ENCODE measurements around the gene LRRC8D. TPM values are rescaled to one million over a fixed set of nuclear protein-coding genes. Genes with fewer than 3 reads are reported as not detected.
A peak's percentile ranks its signal among the peaks of the same experiment; 100 is the strongest.

Gene LRRC8D
- total and polyA plus RNA-seq, 9 of the 15 experiments (the other 6 are each of a cell fraction or from before 2014, with no cell fraction given) = 3.4 to 53.9 (median 15.9) TPM

GRCh38 chr1:89896105-89896942 is 75.5 kb downstream of the LRRC8D start (continued):
- TF ChIP-seq STAT6 (CRISPR knock-in tag; IDR thresholded peaks at IDR 0.05) = no peak
- TF ChIP-seq, protein P1, sequence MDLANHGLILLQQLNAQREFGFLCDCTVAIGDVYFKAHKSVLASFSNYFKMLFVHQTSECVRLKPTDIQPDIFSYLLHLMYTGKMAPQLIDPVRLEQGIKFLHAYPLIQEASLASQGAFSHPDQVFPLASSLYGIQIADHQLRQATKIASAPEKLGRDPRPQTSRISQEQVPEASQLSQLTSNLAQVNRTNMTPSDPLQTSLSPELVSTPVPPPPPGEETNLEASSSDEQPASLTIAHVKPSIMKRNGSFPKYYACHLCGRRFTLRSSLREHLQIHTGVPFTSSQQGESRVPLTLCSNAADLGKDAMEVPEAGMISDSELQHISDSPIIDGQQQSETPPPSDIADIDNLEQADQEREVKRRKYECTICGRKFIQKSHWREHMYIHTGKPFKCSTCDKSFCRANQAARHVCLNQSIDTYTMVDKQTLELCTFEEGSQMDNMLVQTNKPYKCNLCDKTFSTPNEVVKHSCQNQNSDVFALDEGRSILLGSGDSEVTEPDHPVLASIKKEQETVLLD (IDR thresholded peaks at IDR 0.05) = peak; percentile 87
- no peak for TF ChIP-seq POLR2AphosphoS2 (IDR thresholded peaks at IDR 0.05; ENCODE audit: low read length)
- peak in 1 of 2 experiments; percentile 49 for TF ChIP-seq E2F6 (IDR thresholded peaks at IDR 0.05; ENCODE audit: borderline replicate concordance in 1 of 2, extremely low read depth in 1 of 2, insufficient read depth in 1 of 2, insufficient read length in 1 of 2, low read depth in 1 of 2, low read length in 1 of 2, poor library complexity in 1 of 2, severe bottlenecking in 1 of 2)
- TF ChIP-seq, protein P2, sequence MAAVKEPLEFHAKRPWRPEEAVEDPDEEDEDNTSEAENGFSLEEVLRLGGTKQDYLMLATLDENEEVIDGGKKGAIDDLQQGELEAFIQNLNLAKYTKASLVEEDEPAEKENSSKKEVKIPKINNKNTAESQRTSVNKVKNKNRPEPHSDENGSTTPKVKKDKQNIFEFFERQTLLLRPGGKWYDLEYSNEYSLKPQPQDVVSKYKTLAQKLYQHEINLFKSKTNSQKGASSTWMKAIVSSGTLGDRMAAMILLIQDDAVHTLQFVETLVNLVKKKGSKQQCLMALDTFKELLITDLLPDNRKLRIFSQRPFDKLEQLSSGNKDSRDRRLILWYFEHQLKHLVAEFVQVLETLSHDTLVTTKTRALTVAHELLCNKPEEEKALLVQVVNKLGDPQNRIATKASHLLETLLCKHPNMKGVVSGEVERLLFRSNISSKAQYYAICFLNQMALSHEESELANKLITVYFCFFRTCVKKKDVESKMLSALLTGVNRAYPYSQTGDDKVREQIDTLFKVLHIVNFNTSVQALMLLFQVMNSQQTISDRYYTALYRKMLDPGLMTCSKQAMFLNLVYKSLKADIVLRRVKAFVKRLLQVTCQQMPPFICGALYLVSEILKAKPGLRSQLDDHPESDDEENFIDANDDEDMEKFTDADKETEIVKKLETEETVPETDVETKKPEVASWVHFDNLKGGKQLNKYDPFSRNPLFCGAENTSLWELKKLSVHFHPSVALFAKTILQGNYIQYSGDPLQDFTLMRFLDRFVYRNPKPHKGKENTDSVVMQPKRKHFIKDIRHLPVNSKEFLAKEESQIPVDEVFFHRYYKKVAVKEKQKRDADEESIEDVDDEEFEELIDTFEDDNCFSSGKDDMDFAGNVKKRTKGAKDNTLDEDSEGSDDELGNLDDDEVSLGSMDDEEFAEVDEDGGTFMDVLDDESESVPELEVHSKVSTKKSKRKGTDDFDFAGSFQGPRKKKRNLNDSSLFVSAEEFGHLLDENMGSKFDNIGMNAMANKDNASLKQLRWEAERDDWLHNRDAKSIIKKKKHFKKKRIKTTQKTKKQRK (IDR thresholded peaks at IDR 0.05; ENCODE audit: borderline replicate concordance, low read depth, low read length) = no peak
- peak; percentile 64; the same call in 1 of the 2 replicates for TF ChIP-seq RB1 (IDR thresholded peaks at IDR 0.05; ENCODE audit: low read depth)
- TF ChIP-seq HMG20B (CRISPR knock-in tag; IDR thresholded peaks at IDR 0.05) = no peak
- TF ChIP-seq NFIX (CRISPR knock-in tag; IDR thresholded peaks at IDR 0.05; ENCODE audit: low read depth) = no peak
